Liver (tissue), 3 donors: ENCODE results near the gene IFNGR1.

Source experiments
- CTCF ChIP-seq: fragments of 150-350 bp; IDR thresholded peaks from 2 replicates; pipeline ENCODE4 v1.5.1; 2017; ENCODE audit warnings: improper control_type of control experiment, low read depth, low read length; ENCODE audit not compliant: missing input control
- FOXA1 ChIP-seq: IDR thresholded peaks from 2 replicates; pipeline ENCODE4 v1.6.1; 2016; ENCODE audit warnings: antibody characterized with exemption
- JUND ChIP-seq, 2 donors: IDR thresholded peaks; 2 replicates each; pipeline ENCODE4 v1.6.1; 2016; ENCODE audit warnings: antibody characterized with exemption in 2 of 2
- YY1 ChIP-seq: IDR thresholded peaks from 2 replicates; pipeline ENCODE4 v1.6.1; 2016; ENCODE audit warnings: antibody characterized with exemption, mild to moderate bottlenecking
- donor health status: healthy.
- donor health status: healthy.

- TF ChIP-seq FOXA1: no peak
- TF ChIP-seq CTCF: no peak
- no peak for TF ChIP-seq JUND (IDR thresholded peaks at IDR 0.05)
- TF ChIP-seq YY1: no peak
These were observed 49.7 kb upstream of the IFNGR1 start for GRCh38 chr6:137268911-137269310.
